ENCODE measurements around the gene YPEL3. TPM values are rescaled to one million over a fixed set of nuclear protein-coding genes. Genes with fewer than 3 reads are reported as not detected.
A peak's percentile ranks its signal among the peaks of the same experiment; 100 is the strongest.

YPEL3 gene
- total RNA-seq, 2 donors from 2014 or later = 60.2 to 77.8 TPM

DNA sequence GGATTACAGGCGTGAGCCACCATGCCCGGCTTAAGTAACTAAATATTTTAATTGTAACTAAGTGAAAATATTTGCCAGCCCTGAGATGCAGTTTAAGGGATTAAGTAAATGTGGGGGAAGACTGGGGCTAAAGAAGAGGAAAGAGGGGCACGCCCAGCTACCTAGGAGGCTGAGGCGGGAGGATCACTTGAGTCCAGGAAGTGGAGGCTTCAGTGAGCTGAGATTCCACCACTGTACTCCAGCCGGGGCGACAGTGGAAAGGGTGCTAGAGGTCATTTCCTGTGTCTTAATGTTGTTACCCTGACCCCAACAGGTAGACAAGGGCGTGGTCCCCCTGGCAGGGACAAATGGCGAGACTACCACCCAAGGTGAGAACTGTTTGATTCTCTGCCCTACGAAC, 27.7 kb downstream of the YPEL3 start:
- H3K4me1 Mint-ChIP-seq (ENCODE audit: low read depth) = peaks cover 43% of the 10 kb centered on the region
- H3K36me3 Mint-ChIP-seq (ENCODE audit: insufficient read depth in 2 of 2) = peaks cover 24 to 45% of the 10 kb centered on the region in 2 donors
- H3K27me3 Mint-ChIP-seq (ENCODE audit: low read depth) = no peaks in the 10 kb centered on the region
- peak overlapping the region; percentile 76 for H3K27ac Mint-ChIP-seq
- no peaks in the 10 kb centered on the region for H3K9me3 Mint-ChIP-seq
- no peak overlapping the region for H3K4me3 Mint-ChIP-seq
- no peak for DNase-seq
- no peak for ATAC-seq (replicated peaks in 1 of 2)

- Mint-ChIP-seq H3K27ac (peak overlapping the region; percentile 89), H3K9me3 (no peaks in the 10 kb centered on the region), H3K4me1 (ENCODE audit: low read depth) (peaks cover 45% of the 10 kb centered on the region), H3K36me3 (ENCODE audit: insufficient read depth in 2 of 2) (peaks cover 24 to 45% of the 10 kb centered on the region in 2 donors), H3K4me3 (peak overlapping the region; percentile 99 to 100), H3K27me3 (ENCODE audit: low read depth) (no peaks in the 10 kb centered on the region)
- DNase-seq (no peak), ATAC-seq (replicated peaks in 1 of 2) (no peak)
Observed at GRCh38 chr16:30067584-30067916, 28.5 kb downstream of the YPEL3 start.

GRCh38 chr16:30066761-30067583, 29.0 kb downstream of the YPEL3 start:
- Mint-ChIP-seq H3K27me3 (ENCODE audit: low read depth) (no peaks in the 10 kb centered on the region), H3K27ac (peak overlapping the region; percentile 89), H3K36me3 (ENCODE audit: insufficient read depth in 2 of 2) (peaks cover 24 to 41% of the 10 kb centered on the region in 2 donors), H3K4me1 (ENCODE audit: low read depth) (peaks cover 45% of the 10 kb centered on the region), H3K4me3 (peak overlapping the region; percentile 99 to 100), H3K9me3 (no peaks in the 10 kb centered on the region)
- DNase-seq (no peak), ATAC-seq (replicated peaks in 1 of 2) (no peak)

DNA sequence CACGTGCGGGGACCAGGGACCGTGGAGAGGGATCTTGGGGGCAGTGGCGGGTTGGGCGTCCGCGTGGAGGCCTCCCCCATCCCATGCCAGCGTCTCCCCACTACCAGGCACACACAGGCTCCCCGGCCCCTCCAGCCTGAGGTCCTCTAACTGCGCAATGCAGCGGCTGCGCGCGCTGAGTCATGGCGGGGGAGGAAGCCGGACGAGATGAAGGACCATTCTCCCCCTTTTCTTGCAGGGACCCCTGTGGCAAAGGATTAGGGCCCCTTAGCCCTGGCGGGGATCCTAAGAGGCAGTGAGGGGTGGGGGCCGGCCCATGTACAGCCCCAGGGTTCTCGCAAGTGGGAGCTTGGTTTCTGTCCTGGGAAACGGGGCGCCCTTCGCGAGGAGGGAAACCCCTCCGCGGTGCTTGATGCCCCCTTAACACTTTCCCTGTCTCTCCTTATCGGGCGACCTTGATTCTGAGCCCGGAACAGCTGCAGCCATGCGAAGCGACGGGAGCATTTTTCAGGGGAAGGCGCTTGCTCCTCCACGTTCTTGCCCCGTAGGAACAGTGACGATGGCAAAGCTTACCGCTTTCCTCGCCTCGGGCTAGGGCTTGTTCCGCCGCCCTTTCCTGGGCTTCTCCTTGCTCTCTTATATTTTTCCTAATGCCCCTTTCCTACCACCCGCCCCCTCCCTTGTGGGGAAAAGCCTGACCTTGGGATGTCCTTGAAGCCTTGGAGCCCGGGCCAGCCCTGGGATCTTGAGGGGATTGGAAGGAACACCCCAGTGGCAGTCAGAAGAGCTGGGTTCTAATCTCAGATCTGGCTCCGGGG, 29.9 kb downstream of the YPEL3 start:
- H3K27ac Mint-ChIP-seq = peak overlapping the region; percentile 89
- ATAC-seq (replicated peaks in 1 of 2) (peak; percentile 1 to 10), DNase-seq (peak; percentile 61 to 63)
- H3K4me1 Mint-ChIP-seq (ENCODE audit: low read depth) = peaks cover 43% of the 10 kb centered on the region
- no peaks in the 10 kb centered on the region for H3K9me3 Mint-ChIP-seq
- H3K36me3 Mint-ChIP-seq (ENCODE audit: insufficient read depth in 2 of 2) = peaks cover 24 to 40% of the 10 kb centered on the region in 2 donors
- no peaks in the 10 kb centered on the region for H3K27me3 Mint-ChIP-seq (ENCODE audit: low read depth)
- H3K4me3 Mint-ChIP-seq = peak overlapping the region; percentile 99 to 100

DNA sequence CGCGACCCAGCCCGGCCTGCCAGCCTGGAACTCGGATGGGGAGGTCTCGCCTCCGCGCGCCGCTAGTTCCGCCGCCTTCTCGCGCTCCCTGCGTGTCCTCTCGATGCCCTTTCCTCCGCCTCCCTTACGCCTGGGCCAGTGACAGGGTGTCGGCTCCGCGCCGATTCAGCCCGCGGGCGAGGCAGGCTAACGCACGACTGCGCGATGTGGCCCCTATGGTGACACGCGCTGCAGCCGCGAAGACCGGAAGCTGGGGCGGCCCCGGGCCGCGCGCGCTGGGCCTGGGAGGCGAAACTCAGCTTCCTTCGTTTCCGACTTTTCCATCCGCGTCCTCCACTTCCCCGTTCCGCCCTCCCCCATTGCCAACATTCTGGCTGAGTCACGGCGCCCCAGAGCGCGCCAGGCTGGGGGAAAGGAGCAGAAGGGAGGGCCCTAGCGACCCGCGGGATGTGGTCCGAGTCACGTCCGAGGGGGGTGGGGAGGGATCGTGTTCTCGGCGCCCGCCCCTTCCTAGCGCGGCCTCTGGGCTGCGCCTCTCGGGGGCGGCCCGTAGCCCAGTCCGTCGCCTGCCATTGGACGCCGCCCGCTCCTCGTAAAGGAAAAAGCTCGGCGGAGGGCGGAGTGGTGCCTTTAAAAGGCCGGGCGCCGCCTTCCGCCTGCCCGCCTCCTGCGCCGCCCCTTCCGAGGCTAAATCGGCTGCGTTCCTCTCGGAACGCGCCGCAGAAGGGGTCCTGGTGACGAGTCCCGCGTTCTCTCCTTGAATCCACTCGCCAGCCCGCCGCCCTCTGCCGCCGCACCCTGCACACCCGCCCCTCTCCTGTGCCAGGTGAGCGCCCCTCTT, 30.7 kb downstream of the YPEL3 start, which contains the start of gene ALDOA:
ALDOA (plus strand) TSS at position 659 of the 841 bp plus-strand sequence. CDS start 1,138 bp downstream, outside the sequence.
- H3K4me1 Mint-ChIP-seq (ENCODE audit: low read depth) = peaks cover 40% of the 10 kb centered on the region
- no peaks in the 10 kb centered on the region for H3K27me3 Mint-ChIP-seq (ENCODE audit: low read depth)
- DNase-seq = peak; percentile 96 to 98
- H3K9me3 Mint-ChIP-seq = no peaks in the 10 kb centered on the region
- peak within 1 kb of the TSS; percentile 99 to 100 for H3K4me3 Mint-ChIP-seq
- H3K36me3 Mint-ChIP-seq (ENCODE audit: insufficient read depth in 2 of 2) = peaks cover 24 to 38% of the 10 kb centered on the region in 2 donors
- ATAC-seq (replicated peaks in 1 of 2) = peak; percentile 88 to 89
- H3K27ac Mint-ChIP-seq = peak within 1 kb of the TSS; percentile 94

DNA sequence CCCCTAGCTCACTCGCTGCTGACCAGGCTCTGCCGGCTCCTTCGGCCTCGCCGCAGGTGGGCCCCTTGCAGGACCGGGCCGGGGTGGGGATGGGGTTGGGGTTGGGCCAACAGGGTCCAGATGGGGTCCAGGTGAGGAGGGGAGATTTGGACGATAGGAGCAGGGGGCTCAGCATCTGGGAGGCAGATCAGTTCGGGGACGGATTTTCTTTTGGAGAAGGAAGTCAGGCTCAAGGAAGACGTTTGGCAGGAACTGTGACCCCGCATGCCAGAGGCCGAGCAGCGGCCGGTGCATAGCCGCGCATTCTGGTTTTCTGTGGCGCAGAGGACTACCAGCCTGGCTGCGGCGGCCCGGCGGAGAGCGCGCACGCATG, 31.3 kb downstream of the YPEL3 start:
- peak overlapping the region; percentile 94 for H3K27ac Mint-ChIP-seq
- H3K4me1 Mint-ChIP-seq (ENCODE audit: low read depth) = peaks cover 39% of the 10 kb centered on the region
- DNase-seq (no peak), ATAC-seq (replicated peaks in 1 of 2) (no peak)
- H3K36me3 Mint-ChIP-seq (ENCODE audit: insufficient read depth in 2 of 2) = peaks cover 22 to 34% of the 10 kb centered on the region in 2 donors
- H3K27me3 Mint-ChIP-seq (ENCODE audit: low read depth) = no peaks in the 10 kb centered on the region
- peak overlapping the region; percentile 99 to 100 for H3K4me3 Mint-ChIP-seq
- H3K9me3 Mint-ChIP-seq = no peaks in the 10 kb centered on the region

- ATAC-seq (replicated peaks in 1 of 2) (peak; percentile 28 to 42), DNase-seq (peak; percentile 76 to 81)
- peaks cover 32% of the 10 kb centered on the region for H3K4me1 Mint-ChIP-seq (ENCODE audit: low read depth)
- no peaks in the 10 kb centered on the region for H3K9me3 Mint-ChIP-seq
- peaks cover 18 to 27% of the 10 kb centered on the region in 2 donors for H3K36me3 Mint-ChIP-seq (ENCODE audit: insufficient read depth in 2 of 2)
- no peaks in the 10 kb centered on the region for H3K27me3 Mint-ChIP-seq (ENCODE audit: low read depth)
- peak overlapping the region; percentile 99 to 100 for H3K4me3 Mint-ChIP-seq
- H3K27ac Mint-ChIP-seq = peak overlapping the region; percentile 99
Observed at GRCh38 chr16:30063893-30064728, 31.9 kb downstream of the YPEL3 start.

DNA sequence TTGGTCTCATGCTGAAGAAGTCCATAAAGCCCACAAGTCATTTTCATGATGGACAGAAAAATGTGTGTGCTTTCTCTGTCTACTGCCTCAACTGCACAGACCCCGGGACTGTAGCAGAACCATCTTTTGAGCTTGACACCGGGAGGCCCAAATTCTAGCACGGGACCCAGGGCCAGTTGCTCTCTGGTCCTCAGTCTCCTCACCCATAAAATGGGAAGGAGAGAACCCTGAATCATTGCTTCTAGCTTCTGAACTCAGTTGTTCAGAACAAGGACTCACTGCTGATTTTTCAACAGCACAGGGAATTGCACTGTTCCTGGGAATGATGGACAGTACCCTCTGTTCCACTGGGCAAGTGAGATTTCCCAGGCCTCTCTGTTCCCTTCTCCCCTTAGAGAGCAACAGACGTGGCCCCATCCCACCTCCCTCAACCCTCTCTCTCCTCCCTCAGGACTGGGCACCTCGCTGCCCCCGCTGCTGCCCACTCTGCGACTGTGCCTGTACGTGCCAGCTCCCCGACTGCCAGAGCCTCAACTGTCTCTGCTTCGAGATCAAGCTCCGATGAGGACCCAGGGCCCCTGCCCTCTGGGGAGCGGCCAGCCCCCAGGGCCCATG, 32.6 kb downstream of the YPEL3 start:
- peak overlapping the region; percentile 99 for H3K27ac Mint-ChIP-seq
- no peaks in the 10 kb centered on the region for H3K27me3 Mint-ChIP-seq (ENCODE audit: low read depth)
- peak overlapping the region; percentile 99 to 100 for H3K4me3 Mint-ChIP-seq
- H3K9me3 Mint-ChIP-seq = no peaks in the 10 kb centered on the region
- H3K4me1 Mint-ChIP-seq (ENCODE audit: low read depth) = peaks cover 25% of the 10 kb centered on the region
- H3K36me3 Mint-ChIP-seq (ENCODE audit: insufficient read depth in 2 of 2) = peaks cover 15 to 20% of the 10 kb centered on the region in 2 donors
- DNase-seq (no peak), ATAC-seq (replicated peaks in 1 of 2) (no peak)

- peaks cover 4 to 6% of the 10 kb centered on the region in 2 donors for H3K36me3 Mint-ChIP-seq (ENCODE audit: insufficient read depth in 2 of 2)
- no peak overlapping the region for H3K4me3 Mint-ChIP-seq
- peaks cover 10% of the 10 kb centered on the region for H3K4me1 Mint-ChIP-seq (ENCODE audit: low read depth)
- no peaks in the 10 kb centered on the region for H3K27me3 Mint-ChIP-seq (ENCODE audit: low read depth)
- no peaks in the 10 kb centered on the region for H3K9me3 Mint-ChIP-seq
- no peak for DNase-seq
- H3K27ac Mint-ChIP-seq = no peak overlapping the region
- ATAC-seq (replicated peaks in 1 of 2) = no peak
Observed at GRCh38 chr16:30060836-30061554, 35.0 kb downstream of the YPEL3 start.

- Mint-ChIP-seq H3K9me3 (no peaks in the 10 kb centered on the region), H3K27me3 (ENCODE audit: low read depth) (no peaks in the 10 kb centered on the region), H3K27ac (no peak overlapping the region), H3K4me3 (no peak overlapping the region), H3K36me3 (ENCODE audit: insufficient read depth in 2 of 2) (peaks cover 3 to 4% of the 10 kb centered on the region in 2 donors), H3K4me1 (ENCODE audit: low read depth) (peaks cover 15% of the 10 kb centered on the region)
- ATAC-seq (replicated peaks in 1 of 2) (no peak), DNase-seq (no peak)
Observed at GRCh38 chr16:30060346-30060745, 35.7 kb downstream of the YPEL3 start.

DNA sequence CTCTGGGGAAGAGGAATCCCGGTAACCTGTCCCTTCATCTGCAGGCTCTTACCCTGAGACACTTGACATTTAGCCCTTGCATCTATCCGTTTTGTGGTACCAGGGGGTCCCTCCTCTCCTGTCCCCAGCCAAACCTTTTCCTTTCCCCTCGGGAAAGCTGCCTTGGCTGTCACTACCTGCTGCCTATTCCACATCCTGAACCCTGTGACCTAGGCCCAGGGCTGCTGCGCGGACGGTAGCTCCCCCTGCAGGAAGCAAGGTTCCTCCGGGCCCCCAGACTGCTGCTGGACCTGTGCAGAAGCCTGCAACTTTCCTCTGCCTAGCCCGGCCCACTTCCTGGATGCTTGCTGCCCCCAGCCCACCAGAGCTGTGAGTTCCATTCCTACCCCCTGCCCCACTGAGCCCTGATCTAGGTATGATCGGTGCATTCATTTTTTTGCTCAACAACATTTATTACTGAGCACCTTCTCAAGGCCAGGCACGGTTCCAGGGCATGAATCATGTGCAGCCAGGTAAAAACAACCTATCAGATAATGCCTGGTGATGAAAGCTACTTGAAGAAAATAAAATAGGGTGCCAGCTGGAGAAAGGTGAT, 41.0 kb downstream of the YPEL3 start:
- H3K36me3 Mint-ChIP-seq (ENCODE audit: insufficient read depth in 2 of 2) = peaks cover 0 to 4% of the 10 kb centered on the region in 2 donors
- H3K4me1 Mint-ChIP-seq (ENCODE audit: low read depth) = peaks cover 38% of the 10 kb centered on the region
- DNase-seq (peak; percentile 66 to 73), ATAC-seq (replicated peaks in 1 of 2) (peak; percentile 72 to 73)
- H3K27me3 Mint-ChIP-seq (ENCODE audit: low read depth) = no peaks in the 10 kb centered on the region
- no peak overlapping the region for H3K27ac Mint-ChIP-seq
- peak overlapping the region; percentile 30 to 48 for H3K4me3 Mint-ChIP-seq
- no peaks in the 10 kb centered on the region for H3K9me3 Mint-ChIP-seq

Measured in activated T-cell treated with anti-CD3 and anti-CD28 coated beads, Interleukin-2, amount 50 U/mL, for 72 hours (primary cell).